HG03439 (cell line): ENCODE measurements around the gene PNISR.
"Not testable (repeated sequence)": the region's sequence is repeated elsewhere in the genome, so short reads cannot be mapped to it uniquely, and the experiment has no call there.

ENCODE experiments used
- ATAC-seq: cut with Tn5 transposase; IDR thresholded peaks from one replicate; pipeline ENCODE4 v1.9.1; 2021; ENCODE audit warnings: mild to moderate bottlenecking, moderate library complexity; ENCODE audit not compliant: unreplicated experiment

The PNISR gene

DNA sequence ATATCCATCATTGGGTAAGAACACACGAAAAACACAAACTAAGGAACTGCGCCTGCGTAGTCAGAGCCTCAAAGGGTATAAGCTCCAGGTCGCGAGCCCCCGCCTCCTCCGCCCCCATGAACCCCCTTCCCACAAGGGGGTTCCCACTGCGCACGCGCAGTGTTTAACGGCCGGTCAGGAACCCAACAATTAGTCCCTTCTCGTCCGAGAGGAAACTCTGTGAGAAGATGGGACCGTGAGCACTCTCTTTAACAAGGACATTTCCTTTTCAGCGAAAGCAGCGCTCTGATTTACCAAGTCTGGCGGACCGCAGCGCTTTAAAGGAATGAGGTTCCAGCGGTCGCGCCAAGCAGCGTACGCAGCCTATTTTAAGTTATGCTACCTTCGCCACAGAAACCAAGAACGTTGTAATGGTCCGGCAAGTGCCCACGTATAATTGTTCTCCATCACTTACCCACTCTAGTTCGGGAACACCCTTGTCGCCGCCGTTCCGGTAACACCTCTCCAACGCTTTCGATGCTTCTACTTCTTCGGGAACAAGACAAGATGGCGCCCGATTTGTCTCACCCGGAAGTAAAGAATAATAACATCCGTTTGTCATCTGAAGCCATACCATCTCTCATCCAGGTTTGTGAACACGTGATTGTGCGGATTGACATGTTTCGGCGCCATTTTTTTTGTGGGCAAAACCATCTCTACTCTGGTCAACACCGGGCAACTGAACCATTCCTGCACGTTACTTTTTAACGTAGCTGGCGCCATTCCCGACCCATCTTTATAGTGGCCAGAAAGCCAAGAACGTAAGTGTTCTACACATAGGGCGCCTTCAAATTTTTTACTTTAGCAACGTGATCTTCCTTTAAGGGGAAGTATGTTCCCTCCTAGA, at the start of gene PNISR:
TSS of gene PNISR (minus strand) at position 548 of the 886 bp plus-strand sequence. CDS start 10,649 bp downstream, outside the sequence.
- ATAC-seq = peak; percentile 94

GRCh38 chr6:99473730-99474129, 48.6 kb upstream of the PNISR start:
- ATAC-seq = no peak

DNA sequence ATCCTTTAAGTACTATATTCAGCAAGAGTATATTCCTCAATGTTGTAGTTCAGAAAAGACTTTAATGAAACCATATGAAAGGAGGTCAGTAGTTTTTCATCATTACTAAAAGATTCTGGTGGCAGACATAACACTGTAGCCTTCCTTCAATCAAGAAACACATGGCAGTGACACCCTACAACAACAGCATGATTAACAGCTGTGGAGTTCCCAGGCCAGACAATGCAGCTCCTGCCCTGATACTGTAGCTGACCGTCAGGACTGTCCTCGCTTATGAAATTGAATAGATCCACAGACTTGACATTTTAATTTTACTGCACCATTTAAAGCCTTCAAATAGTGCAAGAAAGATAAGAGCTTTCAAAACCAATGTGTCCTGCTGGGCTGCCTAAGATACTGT, 46.5 kb upstream of the PNISR start:
- ATAC-seq = no peak

- ATAC-seq = peak; percentile 74
Measured at GRCh38 chr6:99467509-99468106, 42.5 kb upstream of the PNISR start.

GRCh38 chr6:99459133-99459532, 34.0 kb upstream of the PNISR start:
- ATAC-seq = not testable (repeated sequence)

- no peak for ATAC-seq
Measured at GRCh38 chr6:99458319-99458718, 33.2 kb upstream of the PNISR start.

DNA sequence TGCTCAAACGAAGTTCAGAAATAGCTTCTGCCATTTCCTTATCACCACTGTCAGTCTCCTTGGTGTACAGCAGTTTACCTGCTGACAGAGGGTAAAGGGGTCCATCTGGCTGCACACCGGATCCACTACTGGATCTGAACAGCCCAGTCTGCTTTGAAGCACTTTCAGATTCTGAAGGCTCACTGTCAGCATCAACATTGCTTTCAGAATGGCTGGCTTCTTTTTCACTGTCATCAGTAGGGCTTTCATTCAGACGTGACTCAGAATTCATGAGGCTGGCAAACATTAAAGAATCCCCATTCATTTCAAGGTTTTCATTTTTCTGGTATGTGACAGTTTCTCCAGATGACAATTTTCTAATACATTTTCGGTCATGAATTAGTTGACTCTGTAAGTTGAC, 21.0 kb upstream of the PNISR start:
- ATAC-seq = peak; percentile 67

GRCh38 chr6:99434702-99435530, 9.8 kb upstream of the PNISR start:
- peak; percentile 79 for ATAC-seq

- no peak for ATAC-seq
Measured at GRCh38 chr6:99432877-99433276, 7.8 kb upstream of the PNISR start.

- no peak for ATAC-seq
Measured at GRCh38 chr6:99431901-99432300, 6.8 kb upstream of the PNISR start.

GRCh38 chr6:99427988-99428387, 2.9 kb upstream of the PNISR start:
- no peak for ATAC-seq

GRCh38 chr6:99426451-99426757, 1.3 kb upstream of the PNISR start:
- ATAC-seq = no peak

- peak; percentile 55 for ATAC-seq
Measured at GRCh38 chr6:99425647-99426450, 741 bp upstream of the PNISR start.

DNA sequence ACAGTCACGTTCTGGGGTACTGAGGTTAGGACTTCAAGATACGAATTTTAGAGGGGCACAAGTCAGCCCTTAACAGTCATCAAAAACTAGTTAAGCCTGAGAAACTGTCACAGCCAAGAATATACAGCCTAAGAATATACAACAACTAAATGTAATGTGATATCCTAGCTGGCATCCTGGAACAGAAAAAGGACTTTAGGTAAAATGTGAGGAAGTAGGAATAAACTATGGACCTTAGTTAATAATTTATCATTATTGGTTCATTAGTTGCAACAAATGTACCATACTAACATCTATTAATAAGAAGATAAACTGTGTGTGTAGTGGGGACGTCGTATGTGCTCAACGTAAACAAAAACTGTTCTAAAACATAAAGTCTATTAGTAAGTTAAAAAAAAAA, 1.1 kb downstream of the PNISR start:
- ATAC-seq = no peak

GRCh38 chr6:99422912-99423311, 2.2 kb downstream of the PNISR start:
- no peak for ATAC-seq

- ATAC-seq = peak; percentile 75
Measured at GRCh38 chr6:99416892-99417767, 8.0 kb downstream of the PNISR start.

GRCh38 chr6:99416226-99416625, 8.9 kb downstream of the PNISR start:
- ATAC-seq = no peak

DNA sequence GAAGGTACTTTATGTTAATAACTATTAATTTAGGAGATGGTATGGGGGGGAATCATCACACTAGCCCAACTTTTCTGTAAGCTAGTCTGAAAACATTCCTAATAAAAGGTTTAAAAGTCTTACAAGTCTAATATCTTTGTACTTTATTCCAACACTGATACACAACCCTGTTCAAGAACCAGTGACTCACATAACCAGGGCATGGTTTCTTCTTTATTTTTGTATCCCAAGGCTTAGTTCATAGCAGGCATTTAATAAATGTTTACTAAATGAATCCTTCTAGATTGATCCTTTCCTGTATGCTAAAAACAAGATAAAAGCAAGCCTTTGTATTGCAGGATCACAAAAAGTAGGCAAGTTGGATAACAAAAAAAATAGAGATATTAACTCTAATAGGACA, 9.7 kb downstream of the PNISR start:
- no peak for ATAC-seq

DNA sequence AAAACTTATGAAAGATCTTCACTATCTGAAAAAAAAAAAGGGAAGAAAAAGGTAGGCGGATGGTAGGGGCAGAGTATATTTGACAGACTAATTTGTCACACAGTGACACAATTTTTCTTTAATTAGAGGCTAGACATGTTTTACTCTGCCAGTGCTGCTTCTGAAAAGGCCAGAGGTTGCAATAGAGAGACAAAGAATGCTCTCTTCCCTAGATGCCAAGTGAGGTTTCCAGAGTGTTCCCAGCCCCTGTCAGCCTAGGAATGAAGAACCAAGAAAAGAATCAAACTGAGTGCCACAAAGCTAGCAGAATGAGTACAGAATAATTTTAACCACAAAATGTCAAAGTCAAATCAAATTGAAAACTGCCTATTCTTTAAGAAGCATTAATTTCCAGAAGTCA, 13.0 kb downstream of the PNISR start:
- no peak for ATAC-seq

DNA sequence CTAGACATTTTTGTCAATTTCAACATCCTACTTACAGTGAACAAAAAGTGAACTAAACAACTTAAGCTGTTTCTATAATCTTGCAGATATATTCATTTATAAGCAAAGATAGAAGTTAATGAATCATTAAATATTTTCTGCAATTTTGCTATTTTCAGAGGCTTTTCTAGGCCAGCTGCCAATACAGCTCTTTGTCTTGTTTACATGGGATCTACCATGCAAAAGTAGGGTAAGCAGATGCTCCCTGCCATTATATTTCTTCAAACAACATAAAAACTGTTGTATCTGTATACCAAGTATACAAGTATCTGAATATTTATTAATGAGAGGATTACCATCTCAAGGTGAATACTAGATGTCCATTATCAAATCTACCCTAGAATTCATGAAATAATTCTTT, 15.4 kb downstream of the PNISR start:
- ATAC-seq = no peak
